ENCODE results near the gene KLC3.

- no peak for TF ChIP-seq POLR2A (IDR thresholded peaks at IDR 0.05; ENCODE audit: low read length)
- TF ChIP-seq GATA1 (IDR thresholded peaks at IDR 0.05; ENCODE audit: low read depth, low read length) = no peak
Observed at GRCh38 chr19:45299719-45300118, 40.8 kb upstream of the KLC3 start.

Data from erythroblast (primary cell).